MM.1S (cell line): ENCODE data around the gene SYNGR1.

ENCODE experiments used
- DNase-seq: peaks from one replicate; pipeline ENCODE4 v3.0.0-alpha.2; 2015
- H2AFZ ChIP-seq: fragments of 300-600 bp; sonication (generic); 2 replicates; pipeline ENCODE4 v1.6.0; 2016; ENCODE audit warnings: antibody characterized with exemption, low read length
- H3F3A ChIP-seq: fragments of 300-600 bp; sonication (generic); 2 replicates; pipeline ENCODE4 v1.6.1; 2016; ENCODE audit warnings: mild to moderate bottlenecking, antibody characterized with exemption, low read length, moderate library complexity, mixed read lengths; ENCODE audit not compliant: insufficient read depth
- H3K27ac ChIP-seq: fragments of 300-600 bp; sonication (generic); 2 replicates; pipeline ENCODE4 v1.5.1; 2016; ENCODE audit warnings: mild to moderate bottlenecking, low read length
- H3K27me3 ChIP-seq: fragments of 300-600 bp; sonication (generic); replicated peaks from 2 replicates; pipeline ENCODE4 v1.6.0; 2016; ENCODE audit warnings: low read length; ENCODE audit not compliant: insufficient read depth
- H3K36me3 ChIP-seq: fragments of 300-600 bp; sonication (generic); replicated peaks from 2 replicates; pipeline ENCODE4 v1.6.1; 2016; ENCODE audit warnings: mild to moderate bottlenecking, low read length, mixed read lengths; ENCODE audit not compliant: insufficient read depth
- H3K4me1 ChIP-seq: fragments of 300-600 bp; sonication (generic); 2 replicates; pipeline ENCODE4 v1.6.1; 2016; ENCODE audit warnings: low read length, mixed read lengths
- H3K4me2 ChIP-seq: fragments of 300-600 bp; sonication (generic); 2 replicates; pipeline ENCODE4 v1.6.0; 2016; ENCODE audit warnings: low read depth, low read length
- H3K4me3 ChIP-seq: fragments of 300-600 bp; sonication (generic); 2 replicates; pipeline ENCODE4 v1.5.1; 2016; ENCODE audit warnings: low read length, mixed read lengths
- H3K79me2 ChIP-seq: fragments of 300-600 bp; sonication (generic); 2 replicates; pipeline ENCODE4 v1.6.1; 2016; ENCODE audit warnings: mixed run types, low read length, mixed read lengths
- H3K9ac ChIP-seq: fragments of 300-600 bp; sonication (generic); 2 replicates; pipeline ENCODE4 v1.6.1; 2016; ENCODE audit warnings: low read length, mixed read lengths
- H3K9me2 ChIP-seq: fragments of 300-600 bp; sonication (generic); replicated peaks from 2 replicates; pipeline ENCODE4 v1.6.1; 2016; ENCODE audit warnings: mild to moderate bottlenecking, low read length, mixed read lengths; ENCODE audit not compliant: insufficient read depth
- H3K9me3 ChIP-seq: fragments of 300-600 bp; sonication (generic); replicated peaks from 2 replicates; pipeline ENCODE4 v1.6.1; 2016; ENCODE audit warnings: mild to moderate bottlenecking, low read length, mixed read lengths; ENCODE audit not compliant: insufficient read depth
- H4K20me1 ChIP-seq: fragments of 300-600 bp; sonication (generic); 2 replicates; pipeline ENCODE4 v1.6.1; 2016; ENCODE audit warnings: mild to moderate bottlenecking, low read length, moderate library complexity, mixed read lengths; ENCODE audit not compliant: insufficient read depth
- CTCF ChIP-seq: fragments of 300-600 bp; sonication (generic); IDR thresholded peaks from 2 replicates; pipeline ENCODE4 v1.5.1; 2016; ENCODE audit warnings: antibody characterized with exemption, low read length, mixed read lengths
- EZH2 ChIP-seq: fragments of 300-600 bp; sonication (generic); optimal IDR thresholded peaks from 2 replicates; pipeline ENCODE3; 2017; ENCODE audit warnings: low read depth, mild to moderate bottlenecking, antibody characterized with exemption, low read length, mixed read lengths
- EZH2phosphoT487 ChIP-seq: fragments of 300-600 bp; sonication (generic); IDR thresholded peaks from 2 replicates; pipeline ENCODE4 v1.6.1; 2018; ENCODE audit warnings: antibody characterized with exemption, low read length

The SYNGR1 gene

GRCh38 chr22:39422101-39422500 lies 72.3 kb downstream of the SYNGR1 start:
- Histone ChIP-seq H3K4me1 (peaks cover 19% of the 10 kb centered on the region), H3K27me3 (no peaks in the 10 kb centered on the region), H3K27ac (no peak overlapping the region), H3K9me3 (no peaks in the 10 kb centered on the region), H3K4me3 (no peak overlapping the region), H3K4me2 (no peak overlapping the region), H3K9ac (no peak overlapping the region), H3K79me2 (peaks cover 7% of the 10 kb centered on the region), H2AFZ (no peak overlapping the region), H4K20me1 (no peaks in the 10 kb centered on the region), H3K36me3 (peaks cover 15% of the 10 kb centered on the region; the same call in 1 of the 2 replicates), H3F3A (0 out of 2 replicates have a peak, but pooled peaks cover 5% of the 10 kb centered on the region), H3K9me2 (no peaks in the 10 kb centered on the region)
- DNase-seq, result no peak
- no peak for TF ChIP-seq EZH2

DNA sequence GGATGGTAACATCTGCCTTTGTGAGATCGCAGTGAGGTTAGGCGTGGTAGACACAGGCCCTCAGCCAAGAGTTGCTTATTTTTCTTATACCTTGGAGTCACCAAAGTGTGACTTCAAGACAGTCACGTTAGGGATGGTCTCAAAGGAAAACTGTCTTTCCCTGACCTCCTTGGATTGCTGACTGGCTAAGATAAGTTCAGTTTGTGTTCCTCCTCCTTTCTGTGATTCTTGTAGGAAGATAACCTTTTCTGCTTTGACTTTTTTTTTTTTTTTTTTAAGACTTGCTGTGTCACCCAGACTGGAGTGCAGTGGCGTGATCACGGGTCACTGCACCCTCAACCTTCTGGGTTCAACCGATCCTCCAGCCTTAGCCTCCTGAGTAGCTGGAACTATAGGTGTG lies 72.9 kb downstream of the SYNGR1 start:
- Histone ChIP-seq H3K4me2 (no peak overlapping the region), H3K4me1 (peaks cover 23% of the 10 kb centered on the region), H3K4me3 (no peak overlapping the region), H3K36me3 (peaks cover 15% of the 10 kb centered on the region; the same call in 1 of the 2 replicates), H3K27me3 (no peaks in the 10 kb centered on the region), H3K27ac (no peak overlapping the region), H3K9me3 (no peaks in the 10 kb centered on the region), H3K9ac (no peak overlapping the region), H4K20me1 (no peaks in the 10 kb centered on the region), H3F3A (peaks cover 9% of the 10 kb centered on the region; the same call in 1 of the 2 replicates), H2AFZ (no peak overlapping the region), H3K79me2 (peaks cover 7% of the 10 kb centered on the region), H3K9me2 (no peaks in the 10 kb centered on the region)
- TF ChIP-seq CTCF, result no peak
- no peak for TF ChIP-seq EZH2
- no peak for TF ChIP-seq EZH2phosphoT487
- no peak for DNase-seq

DNA sequence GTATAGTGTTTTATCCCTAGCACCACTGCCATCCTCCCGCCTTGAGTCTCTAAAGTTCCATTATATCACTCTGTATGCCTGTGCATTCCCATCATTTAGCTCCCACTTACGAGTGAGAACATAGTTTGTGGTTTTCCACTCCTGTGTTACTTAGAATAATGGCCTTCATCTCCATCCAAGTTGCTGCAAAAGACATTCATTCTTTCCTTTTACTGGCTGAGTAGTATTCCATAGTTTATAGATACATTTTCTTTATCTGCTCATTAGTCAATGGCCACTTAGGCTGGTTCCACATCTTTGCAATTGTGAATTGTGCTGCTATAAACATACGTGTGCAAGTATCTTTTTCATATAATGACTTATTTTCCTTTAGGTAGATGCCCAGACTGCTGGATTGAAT lies 74.2 kb downstream of the SYNGR1 start:
- Histone ChIP-seq H3K9me2 (no peaks in the 10 kb centered on the region), H2AFZ (no peak overlapping the region), H3K27me3 (no peaks in the 10 kb centered on the region), H3K4me3 (no peak overlapping the region), H3K4me1 (peaks cover 27% of the 10 kb centered on the region), H3K27ac (no peak overlapping the region), H3K9ac (no peak overlapping the region), H3K9me3 (no peaks in the 10 kb centered on the region), H3K79me2 (peaks cover 7% of the 10 kb centered on the region), H3K36me3 (peaks cover 15% of the 10 kb centered on the region; the same call in 1 of the 2 replicates), H3K4me2 (no peak overlapping the region), H4K20me1 (no peaks in the 10 kb centered on the region), H3F3A (peaks cover 22% of the 10 kb centered on the region)
- no peak for DNase-seq
- no peak for TF ChIP-seq CTCF
- no peak for TF ChIP-seq EZH2phosphoT487
- no peak for TF ChIP-seq EZH2

GRCh38 chr22:39426380-39427043 lies 76.7 kb downstream of the SYNGR1 start:
- Histone ChIP-seq H3K4me3 (no peak overlapping the region), H3K27me3 (no peaks in the 10 kb centered on the region), H3K9me2 (no peaks in the 10 kb centered on the region), H3K27ac (no peak overlapping the region; the same call in 1 of the 2 replicates), H3K79me2 (peaks cover 24% of the 10 kb centered on the region), H3K36me3 (peaks cover 13% of the 10 kb centered on the region), H3K9ac (no peak overlapping the region), H4K20me1 (no peaks in the 10 kb centered on the region), H3K4me1 (peaks cover 48% of the 10 kb centered on the region), H2AFZ (no peak overlapping the region), H3K9me3 (no peaks in the 10 kb centered on the region), H3F3A (peaks cover 30% of the 10 kb centered on the region), H3K4me2 (no peak overlapping the region)
- TF ChIP-seq EZH2, result no peak
- no peak for TF ChIP-seq EZH2phosphoT487
- no peak for TF ChIP-seq CTCF
- no peak for DNase-seq
